Kidney tubule cell (primary cell): ENCODE results near the gene MAP4.
A peak's percentile ranks its signal among the peaks of the same experiment; 100 is the strongest.
"Not testable (repeated sequence)": the region's sequence is repeated elsewhere in the genome, so short reads cannot be mapped to it uniquely, and the experiment has no call there.

ENCODE experiments used
- DNase-seq: peaks from one replicate; pipeline ENCODE4 v3.0.0-alpha.2; 2018; ENCODE audit warnings: low spot score

Gene MAP4

DNA sequence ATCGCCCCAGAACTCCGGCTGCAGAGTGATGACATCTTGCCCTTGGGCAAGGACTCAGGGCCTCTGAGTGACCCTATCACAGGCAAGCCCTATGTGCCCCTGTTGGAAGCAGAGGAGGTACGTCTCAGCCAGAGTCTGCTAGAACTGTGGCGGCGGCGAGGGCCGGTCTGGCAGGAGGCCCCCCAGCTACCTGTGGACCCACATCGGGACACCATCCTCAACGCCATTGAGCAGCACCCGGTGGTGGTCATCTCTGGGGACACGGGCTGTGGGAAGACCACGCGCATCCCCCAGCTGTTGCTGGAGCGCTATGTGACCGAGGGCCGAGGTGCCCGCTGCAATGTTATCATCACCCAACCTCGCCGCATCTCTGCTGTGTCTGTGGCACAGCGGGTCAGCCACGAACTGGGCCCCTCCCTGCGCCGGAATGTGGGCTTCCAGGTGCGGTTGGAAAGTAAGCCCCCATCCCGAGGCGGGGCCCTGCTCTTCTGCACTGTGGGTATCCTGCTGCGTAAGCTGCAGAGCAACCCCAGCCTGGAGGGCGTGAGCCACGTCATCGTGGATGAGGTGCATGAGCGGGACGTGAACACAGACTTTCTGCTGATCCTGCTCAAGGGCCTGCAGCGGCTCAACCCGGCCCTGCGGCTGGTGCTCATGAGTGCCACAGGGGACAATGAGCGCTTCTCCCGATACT lies 169.9 kb downstream of the MAP4 start:
- DNase-seq: no peak

DNA sequence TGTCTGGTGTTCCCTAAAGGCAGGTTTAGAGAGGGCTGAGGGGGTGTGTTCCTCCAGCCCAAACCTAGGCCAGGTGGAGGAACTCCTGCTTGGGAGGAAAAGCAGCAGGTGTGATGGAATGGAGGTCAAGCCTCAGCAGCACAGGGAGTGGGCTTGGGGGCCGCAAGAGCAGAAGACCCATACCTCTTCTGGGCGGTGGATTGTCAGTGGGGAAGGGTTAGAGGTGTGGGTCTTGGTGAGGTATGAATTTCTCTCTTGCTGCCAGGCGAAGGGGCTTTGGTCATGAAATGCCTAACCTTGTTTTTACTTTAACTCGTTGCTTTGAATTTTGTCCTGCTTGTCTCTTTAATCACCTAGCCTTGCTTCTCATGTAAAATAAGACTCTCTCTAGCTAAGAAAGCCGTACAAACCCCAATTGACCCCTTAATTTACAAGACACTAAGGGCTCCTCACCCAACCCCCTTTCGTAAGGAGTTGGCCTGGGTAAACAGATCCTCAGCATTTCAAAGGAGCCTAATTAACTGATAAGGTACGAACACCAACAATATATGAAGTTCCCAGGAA lies 174.3 kb downstream of the MAP4 start:
- no peak for DNase-seq

DNA sequence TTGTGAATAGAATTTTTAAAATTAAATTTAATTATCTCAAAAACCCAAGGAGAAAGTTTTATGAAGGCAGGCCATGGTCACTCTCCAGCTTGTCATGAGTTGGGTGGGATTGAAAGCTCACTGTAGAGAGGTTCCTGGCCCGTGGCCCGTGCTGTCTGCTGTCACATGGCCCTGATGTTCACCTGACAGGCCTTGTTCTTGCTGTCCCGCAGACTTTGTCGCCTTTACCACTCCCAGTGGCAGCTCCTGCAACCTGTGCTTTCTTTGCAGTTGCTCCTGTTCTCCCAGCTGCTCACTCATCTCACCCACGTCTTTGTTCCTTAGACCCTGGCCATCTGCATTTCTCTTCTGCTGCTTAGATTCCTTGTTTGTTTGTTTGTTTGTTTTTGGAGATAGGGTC lies 177.7 kb downstream of the MAP4 start:
- DNase-seq: no peak

DNA sequence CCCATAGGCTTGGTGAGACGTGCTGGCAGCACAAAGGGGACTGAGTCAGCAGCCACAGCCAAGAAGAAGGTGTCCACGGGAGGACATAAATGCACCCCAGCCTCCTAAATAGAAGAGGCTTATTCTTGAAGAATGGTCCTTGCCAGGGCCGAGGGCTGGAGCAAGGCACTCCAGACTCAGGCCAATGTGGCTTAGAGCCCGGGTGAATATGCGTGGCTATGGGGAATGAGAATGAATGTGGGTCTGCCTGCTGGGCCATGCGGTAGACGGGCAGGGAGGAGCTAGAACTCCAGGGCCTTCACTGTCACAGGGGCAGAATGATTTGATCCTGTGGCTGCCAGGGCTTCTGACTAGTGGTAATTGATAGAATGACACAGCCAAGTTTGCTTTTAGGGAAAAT lies 179.2 kb downstream of the MAP4 start:
- DNase-seq: no peak

DNA sequence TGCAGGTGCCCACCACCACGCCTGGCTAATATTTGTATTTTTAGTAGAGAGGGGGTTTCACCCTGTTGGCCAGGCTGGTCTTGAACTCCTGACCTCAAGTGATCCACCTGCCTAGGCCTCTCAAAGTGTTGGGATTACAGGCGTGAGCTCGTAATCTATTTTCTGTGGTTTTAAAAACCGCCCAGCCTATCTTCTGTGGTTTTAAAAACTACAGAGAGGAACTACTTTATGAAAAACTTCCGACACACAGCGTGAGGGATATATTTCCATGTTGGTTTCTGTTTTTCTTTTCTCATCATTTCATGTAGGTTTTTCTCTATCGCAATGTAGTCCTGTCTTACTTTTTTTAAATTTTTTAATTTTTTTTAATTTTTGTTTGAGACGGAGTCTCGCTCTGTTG lies 186.7 kb downstream of the MAP4 start:
- DNase-seq: not testable (repeated sequence)

DNA sequence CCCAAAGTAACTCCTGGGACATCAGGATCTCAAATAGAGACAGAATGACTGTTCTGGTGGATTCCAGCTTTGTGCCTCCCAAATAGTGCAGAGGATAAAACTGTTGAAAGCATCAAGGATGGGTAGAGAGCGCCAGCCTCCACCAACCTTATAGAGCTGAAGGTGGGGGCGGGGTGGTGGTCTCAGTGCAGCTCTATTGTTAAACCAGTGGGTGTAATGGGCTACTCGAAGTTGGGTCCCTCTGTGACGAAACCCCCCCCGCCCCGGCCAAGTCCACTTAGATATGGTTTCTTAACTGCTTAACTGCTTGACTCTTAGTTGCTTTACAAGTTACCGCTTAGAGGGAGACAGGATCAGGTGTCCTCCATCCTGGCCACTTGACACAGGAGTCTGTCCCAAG lies 190.6 kb downstream of the MAP4 start:
- DNase-seq: no peak

DNA sequence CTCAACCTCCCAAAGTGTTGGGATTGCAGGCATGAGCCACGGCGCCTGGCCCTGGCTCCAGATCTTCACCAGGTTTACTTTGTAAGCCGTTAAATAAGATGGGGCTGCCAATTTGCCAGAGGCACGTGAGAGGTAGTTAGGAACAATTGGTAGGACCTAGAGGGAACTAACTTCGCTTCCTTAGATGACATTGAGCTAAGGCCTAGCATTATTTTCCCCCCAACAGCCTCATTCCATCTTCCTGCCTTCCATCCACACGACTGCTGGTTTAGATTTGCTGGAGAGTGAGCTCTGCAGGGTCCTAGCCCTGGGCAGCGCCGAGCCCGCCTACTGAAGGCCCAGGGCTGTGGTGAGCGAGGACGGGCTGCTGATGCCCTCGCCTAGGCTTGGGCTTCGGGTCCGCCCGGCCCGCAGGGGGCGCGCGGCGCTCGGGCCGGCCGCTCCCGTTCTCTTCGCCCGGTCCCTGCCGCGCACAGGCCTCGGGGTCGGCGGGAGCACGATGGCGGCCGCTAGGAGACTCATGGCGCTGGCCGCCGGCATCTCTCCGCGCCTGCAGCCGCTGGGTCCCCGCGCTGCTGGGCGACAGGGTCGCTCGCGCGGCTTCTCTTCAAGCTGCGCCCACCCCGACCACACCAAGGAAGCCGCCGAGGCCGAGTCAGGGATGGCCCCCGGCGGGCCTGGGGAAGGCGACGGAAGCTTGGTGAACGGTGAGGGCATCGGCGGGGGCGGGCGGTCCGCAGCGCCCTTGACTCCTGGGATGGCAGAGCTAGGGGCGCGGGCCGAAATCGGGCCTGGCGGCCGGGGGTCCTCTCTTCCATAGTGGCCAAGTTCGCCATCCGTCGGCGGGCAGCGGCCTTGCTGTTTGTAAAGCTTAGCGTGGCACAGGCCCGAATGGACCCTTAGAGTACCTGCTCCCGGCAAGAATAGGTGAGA lies 191.4 kb downstream of the MAP4 start:
- peak; percentile 87 for DNase-seq

DNA sequence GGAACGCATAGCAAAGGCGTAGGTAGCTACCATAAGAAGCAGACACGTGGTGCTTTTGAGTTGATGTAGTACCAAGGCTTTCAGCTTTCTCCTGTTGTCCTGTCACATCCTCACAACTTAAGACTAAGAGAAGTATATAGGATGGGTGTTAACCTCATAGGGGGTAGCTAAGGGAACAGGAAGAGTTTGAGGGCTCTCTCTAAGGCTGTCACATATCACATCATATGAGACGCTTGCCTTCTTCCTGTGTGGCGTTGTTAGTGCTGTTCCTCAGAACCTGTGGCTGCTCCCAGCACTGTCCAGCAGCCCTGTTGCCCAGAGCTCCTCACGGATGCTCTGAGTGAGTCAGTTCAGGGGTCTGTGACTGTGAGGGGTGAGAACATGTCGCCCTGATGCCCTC lies 198.6 kb downstream of the MAP4 start:
- no peak for DNase-seq

DNA sequence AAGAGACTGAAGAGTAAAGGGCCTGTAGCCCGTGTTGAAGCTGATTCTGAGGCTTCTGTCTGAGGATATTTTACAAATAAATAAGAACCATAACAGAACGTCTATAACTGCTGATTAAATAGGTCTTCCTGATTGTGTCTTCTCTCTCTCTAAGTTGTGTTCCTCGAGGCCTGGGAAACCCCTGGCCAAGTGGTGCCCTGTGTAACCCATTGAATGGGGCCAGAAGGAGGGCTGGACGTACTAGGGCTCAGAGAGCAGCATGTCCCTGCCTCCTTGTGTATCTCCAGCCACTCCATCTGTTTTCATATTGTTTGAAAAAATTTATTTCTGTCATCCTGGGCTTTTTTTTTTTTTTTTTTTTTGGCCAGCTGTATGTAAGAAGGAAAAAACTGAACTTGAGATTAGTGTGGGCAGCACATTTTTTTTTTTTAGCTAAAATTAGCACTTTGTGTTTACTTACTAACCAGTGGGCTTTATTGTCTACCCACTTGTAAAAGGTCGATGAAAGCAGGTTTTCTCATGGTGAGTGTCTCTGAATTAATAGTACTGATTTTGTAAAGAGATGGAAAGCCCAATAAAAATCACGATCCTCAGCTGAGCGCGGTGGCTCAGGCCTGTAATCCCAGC lies 202.6 kb downstream of the MAP4 start:
- no peak for DNase-seq

DNA sequence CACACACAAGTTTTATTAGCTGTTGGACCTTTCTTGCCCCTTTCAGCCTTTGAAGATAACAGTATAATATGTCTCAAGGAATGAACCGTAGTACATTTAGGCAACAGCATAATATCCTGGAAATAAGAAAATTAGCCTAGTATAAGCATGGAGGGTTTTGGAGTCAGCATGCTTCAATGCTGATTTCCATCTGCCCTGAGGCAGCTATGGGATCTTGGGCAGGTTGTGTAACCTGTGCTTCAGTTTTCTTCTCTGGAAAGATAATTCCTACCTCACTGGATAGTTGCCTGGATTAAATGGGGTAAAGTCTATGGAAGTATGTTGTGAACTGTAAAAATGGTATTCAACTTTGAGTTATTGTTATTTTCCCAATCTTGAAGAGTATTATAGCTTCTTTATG lies 211.6 kb downstream of the MAP4 start:
- no peak for DNase-seq

DNA sequence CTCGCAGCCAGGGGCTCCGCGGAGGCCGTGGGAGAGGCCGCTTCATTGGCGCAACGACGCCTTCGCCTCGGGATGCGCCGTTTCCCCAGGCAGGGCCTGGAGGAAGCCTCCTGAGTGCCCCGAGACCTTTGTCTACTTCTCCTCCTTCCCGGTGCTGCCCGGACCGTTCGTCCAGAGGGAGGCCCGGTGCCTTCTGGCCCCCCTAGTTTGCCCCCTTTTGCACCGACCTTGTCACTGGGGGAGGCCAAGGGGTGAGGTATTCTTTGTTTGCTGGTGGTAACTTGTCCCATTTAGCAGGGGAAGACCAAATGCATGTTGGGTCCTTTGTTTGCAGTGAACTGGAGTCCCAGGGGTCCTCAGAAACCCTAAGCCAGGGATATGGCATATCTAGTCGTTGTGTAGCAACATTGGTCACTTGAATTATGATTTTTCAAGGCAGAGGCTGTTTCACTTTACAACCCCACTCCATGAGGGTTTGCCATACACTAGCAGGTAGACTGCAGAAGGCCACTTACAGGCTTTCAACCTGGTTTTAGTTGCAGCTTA lies 212.7 kb downstream of the MAP4 start:
- no peak for DNase-seq

DNA sequence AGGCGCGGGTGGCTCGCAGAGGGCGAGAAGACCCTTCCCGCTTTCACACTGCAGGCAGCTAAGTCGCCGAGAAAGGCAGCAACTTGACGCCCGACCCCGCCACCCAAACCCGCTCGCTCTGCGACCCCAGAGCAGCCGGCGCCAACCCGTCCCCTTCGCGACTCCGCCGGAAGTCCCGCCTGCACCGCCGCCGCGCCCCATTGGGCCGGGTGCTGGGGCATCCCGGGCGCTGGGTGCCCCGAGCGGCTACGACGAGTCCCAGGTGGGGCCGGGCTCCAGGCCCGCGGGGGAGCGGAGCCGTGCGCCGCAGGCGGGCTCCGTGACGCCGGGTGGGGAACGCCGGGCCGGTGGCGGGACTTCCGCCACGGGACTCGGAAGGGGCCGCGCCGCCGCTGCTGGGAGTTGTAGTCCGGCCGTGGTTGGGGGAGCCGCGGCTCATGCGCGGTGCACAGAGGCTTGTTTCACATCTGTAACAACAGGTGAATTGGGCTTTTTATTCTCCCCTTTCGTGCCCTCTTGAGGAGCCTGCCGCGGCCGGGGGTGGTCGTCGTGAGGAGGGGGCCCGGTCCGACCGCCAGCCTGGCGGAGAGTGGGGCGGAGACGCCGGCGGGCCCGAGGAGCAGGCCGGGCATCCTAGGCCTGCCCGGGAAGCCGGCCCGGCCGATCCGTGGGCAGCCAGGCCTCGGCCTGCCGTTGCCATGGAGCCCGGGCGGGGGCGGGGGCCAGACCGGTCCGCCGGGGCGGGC lies 213.3 kb downstream of the MAP4 start, which contains the start of gene DHX30:
TSS of gene DHX30 (plus strand) at position 405 of the 746 bp plus-strand sequence. CDS start 7,546 bp downstream, outside the sequence.
- peak; percentile 89 for DNase-seq
